GM19438 (cell line): ENCODE measurements around the gene AGPAT4.

Experiments
- ATAC-seq: cut with Tn5 transposase; IDR thresholded peaks from one replicate; pipeline ENCODE4 v1.9.1; 2021; ENCODE audit warnings: low read depth; ENCODE audit not compliant: unreplicated experiment

The AGPAT4 gene

DNA sequence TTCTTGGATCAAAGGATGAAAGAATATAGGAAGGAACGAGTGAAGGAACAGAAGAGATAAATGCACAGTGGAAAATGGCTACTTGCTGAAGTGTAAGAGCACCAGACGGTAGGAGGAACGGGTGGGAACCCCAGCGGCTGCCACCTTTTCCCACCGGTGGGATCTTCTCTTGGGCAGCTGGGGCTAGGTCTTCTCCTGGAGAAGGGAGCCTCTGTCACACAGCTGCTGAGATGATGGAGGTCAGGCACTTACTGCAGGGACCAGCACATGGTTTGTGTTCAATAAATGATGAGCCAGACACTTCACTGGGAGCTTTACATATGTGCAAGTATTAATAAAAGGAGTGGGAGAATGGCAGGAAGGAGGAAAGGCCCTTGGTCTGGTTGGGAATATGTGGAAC, 123.7 kb downstream of the AGPAT4 start:
- no peak for ATAC-seq

DNA sequence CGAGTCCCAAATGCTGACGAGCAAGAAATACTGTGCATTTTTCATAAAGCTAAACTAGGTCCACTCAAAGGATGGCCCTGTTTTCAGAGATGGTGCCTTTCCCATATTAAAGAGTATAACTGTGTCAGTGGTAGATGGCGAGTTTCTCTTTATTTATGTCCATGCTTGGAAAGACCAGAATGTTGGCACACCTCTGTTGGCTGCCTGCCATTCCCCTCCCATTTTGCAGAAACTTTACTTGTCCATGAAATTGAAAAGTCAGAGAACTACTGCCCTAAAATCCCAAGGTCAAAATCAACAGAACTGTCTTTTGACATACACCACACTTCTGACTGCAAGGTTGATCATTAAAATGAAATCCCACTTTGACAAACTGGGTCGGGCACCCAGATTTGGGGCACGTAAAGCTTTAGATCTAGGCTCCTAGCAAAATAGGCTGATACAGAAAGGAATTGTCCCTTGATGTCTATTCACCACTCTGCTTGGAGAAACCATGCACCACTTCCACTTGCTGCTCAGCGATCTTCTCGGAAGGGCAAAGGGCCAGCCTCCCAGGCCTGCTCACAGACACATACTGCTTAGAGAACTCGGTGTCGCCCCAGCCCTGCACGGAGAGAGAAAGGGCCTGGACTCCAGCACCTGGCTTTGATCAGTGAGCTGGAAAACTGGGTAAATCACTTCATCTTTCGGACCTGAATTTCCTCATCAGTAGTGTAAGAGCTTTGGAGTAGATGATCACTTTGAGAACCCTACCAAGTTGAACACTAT, 130.0 kb downstream of the AGPAT4 start:
- ATAC-seq: no peak

DNA sequence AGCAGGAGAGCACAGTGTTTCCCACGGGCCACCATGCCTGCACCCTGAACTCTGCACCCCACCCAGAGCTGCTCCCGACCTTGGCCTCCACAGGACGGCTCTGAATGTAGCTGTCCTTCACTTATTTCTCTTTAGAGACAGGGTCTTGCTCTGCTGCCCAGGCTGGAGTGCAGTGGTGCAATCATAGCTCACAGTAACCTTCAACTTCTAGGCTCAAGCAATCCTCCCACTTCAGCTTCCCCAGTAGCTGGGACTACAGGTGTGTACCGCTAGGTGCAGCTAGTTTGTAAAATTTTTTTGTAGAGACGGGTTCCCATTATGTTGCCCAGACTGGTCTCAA, 130.9 kb downstream of the AGPAT4 start:
- ATAC-seq: no peak

DNA sequence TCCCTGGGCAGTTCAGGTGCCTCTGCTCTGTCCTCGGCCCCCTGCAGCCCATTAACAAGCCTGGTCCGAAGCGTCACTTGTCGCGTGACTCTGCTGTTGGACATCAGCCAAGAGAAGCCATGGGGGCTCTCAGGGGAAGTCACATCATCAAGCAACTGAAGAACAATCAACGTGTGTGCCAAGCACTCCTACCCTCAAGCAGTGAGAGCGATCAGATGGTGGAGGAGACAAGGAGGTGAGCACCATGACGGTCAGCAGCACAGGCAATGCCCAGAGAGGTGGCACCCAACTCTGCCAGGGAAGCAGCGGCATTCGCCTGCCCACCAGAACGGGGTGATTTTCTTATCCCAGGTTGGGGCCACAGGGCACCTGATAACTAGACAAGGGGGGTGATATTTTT, 132.7 kb downstream of the AGPAT4 start:
- no peak for ATAC-seq

DNA sequence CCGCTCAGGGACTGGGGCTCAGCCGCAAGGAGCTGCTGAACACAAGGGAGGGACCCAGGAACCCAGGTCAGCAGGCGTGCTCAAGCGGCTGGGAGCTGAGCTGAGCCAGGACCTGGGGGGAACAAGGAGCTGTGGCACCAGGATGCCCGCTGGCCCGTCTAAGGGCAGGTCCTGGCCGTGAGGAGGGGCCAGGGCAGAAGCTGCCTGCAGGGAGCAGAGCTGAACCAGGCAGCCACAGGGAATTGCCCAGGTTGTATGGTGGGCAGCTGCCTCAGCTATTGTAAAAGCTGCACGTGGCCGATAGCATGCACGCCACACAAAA, 133.3 kb downstream of the AGPAT4 start:
- no peak for ATAC-seq

DNA sequence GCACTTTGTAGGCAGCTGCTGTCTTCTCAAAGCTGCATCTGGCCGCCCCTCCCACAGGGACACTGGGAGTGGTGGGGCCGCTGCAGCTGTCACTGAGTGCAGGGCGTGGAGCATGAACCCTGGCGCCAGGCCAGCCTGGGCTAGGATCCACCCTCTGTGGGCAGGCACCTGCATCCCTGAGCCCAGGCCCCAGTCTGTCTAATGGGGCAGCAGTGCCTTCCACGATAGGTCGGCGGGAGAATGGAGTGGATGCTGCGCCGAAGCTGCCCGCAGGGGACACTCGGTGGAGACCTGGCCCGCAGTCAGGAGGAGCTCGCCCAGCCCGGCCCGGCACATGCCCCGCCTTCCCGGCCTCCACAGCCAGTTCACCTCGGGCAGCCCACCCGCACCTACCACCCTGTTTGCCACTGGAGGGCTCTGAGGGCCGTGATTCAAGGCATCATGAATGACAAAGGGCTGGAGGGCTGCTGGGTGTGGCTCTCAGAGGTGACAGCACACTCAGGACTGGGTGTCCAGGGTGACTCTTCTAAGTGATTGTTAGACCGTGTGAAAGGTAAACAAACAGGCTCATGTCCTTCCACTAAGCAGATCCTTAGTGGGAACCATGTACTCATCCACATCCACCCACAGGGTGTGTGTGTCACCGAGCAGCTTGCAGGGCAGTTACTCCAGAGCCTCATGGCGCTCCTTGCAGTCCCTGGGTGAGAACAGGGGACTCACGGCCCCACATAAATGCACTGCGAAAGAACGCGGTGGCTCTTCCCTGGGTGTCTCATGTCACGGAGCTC, 133.9 kb downstream of the AGPAT4 start:
- no peak for ATAC-seq

DNA sequence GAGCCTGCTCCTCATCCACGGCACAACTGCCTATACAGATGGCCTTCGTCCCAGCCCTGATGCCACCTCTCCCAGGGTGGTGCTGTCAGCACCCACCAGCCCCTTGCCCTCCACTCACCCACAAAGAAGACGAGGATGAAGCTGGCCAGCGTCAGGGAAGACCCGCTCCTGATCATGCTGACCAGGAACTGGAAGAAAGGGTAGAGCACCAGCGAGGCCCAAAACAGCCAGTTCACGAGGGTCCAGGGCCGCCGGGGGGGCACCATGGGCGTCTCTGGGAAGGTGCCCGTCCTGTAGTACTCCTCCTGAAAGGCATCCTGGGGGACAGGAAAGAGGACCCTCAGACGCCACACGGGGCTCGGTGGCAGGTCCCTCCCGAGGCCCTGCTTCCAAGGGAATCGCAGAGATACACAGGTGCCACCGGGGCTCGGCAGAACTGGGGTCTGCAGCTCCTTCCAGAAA, 134.5 kb downstream of the AGPAT4 start:
- no peak for ATAC-seq

DNA sequence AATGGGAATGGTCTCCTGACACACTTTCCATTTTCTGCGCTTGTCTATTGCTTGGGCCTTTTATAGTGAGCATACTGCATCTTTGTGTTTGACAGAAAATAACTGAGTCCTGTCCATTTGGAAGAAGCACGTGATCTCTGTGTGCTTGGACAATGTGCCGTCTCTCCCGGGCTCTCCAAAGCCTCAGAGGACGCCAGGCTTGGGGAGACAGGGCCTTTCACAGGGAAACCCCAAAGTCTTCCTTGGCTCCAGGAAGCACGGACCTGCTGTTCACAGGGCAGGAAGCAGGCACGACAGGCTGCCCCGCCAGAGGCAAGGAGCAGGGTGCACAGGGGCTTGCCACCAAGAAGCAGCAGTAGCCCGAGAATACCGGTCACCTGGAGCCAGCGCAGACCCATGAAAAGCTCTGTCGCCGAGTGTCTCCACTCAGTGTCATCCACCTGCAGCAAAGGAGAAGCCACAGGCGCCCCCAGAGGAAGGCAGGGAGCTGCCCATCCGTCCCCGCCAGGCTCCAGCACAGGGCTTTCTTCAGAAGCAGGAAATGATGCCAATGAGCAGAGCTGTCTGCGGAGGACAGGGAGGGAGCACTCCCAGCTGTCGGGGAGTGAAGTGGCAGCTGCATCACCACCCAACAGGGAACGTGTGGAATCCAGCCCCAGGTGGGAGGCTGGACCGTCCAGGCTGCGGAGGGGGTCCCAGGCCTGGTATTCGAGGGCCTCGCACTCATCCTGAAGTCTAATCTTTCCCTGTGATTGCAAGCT, 135.1 kb downstream of the AGPAT4 start:
- no peak for ATAC-seq

DNA sequence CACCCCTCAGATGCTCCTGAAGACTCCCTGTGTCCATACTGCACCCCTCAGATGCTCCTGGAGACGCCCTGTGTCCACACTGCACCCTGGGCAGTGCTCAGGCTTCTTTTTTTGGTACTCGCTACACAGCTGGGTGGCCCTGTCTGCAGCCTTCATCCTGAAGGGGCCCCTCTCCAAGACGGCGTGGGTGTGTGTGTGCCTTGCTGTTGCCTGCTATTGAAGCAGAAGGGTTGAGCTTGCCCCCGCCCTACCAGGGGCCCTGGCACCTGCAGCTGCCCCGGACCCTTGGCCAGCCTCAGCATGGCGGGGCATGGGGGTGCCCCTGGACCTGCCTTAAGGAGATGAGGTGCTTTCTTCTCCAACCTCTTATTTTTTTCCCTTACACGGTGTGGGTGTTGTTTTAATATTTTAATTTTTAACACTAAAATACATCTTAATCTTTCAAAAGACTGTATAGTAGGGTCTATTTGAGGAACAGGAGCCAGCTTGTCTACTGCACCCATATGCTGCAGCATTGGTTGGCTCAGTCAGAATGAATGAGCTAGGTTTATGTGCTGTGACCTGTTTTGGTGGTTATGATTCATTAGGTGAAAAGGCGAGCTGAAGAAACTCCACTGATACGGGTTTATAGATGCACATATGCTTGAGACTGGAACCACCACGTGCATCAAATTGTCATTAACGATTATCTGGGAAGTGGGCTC, 135.9 kb downstream of the AGPAT4 start:
- ATAC-seq: no peak

DNA sequence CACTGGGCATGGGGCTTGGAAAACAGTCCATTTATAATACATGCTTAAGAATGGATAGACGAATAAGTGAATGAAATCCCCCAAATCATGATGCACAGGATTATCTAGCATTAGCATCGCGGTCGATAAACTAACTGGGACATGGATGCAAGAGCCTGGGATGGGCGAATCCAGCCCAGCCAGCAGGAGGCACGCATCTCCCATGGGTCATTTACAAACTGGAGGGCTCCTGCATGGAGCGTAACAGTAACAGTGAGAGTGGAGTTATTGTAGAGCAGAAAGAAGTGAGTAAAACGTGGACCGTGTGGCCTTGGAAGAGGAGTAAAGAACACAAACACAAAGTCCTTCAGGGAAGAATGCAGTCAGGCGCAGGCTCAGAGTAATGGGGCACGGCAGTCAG, 136.5 kb downstream of the AGPAT4 start:
- no peak for ATAC-seq

DNA sequence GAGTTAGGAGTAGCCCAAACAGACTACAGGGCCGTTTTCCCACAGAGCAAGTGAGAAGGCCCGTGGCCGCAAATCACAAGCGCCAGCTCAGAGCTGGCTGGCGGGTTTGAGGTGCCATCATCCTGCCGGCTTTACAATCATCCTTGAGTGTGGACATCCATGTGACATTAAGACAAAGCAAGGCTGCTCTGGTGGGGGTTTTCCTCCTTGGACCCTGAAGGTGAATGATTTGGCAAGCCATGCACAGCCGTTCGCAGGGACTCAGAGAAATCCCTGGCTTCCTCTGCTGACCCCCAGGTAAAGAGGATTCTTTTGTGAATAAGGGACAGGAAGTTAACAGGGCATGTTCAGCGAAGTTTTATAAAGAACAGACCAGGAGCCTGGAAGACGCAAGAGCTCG, 137.2 kb downstream of the AGPAT4 start:
- ATAC-seq: no peak

DNA sequence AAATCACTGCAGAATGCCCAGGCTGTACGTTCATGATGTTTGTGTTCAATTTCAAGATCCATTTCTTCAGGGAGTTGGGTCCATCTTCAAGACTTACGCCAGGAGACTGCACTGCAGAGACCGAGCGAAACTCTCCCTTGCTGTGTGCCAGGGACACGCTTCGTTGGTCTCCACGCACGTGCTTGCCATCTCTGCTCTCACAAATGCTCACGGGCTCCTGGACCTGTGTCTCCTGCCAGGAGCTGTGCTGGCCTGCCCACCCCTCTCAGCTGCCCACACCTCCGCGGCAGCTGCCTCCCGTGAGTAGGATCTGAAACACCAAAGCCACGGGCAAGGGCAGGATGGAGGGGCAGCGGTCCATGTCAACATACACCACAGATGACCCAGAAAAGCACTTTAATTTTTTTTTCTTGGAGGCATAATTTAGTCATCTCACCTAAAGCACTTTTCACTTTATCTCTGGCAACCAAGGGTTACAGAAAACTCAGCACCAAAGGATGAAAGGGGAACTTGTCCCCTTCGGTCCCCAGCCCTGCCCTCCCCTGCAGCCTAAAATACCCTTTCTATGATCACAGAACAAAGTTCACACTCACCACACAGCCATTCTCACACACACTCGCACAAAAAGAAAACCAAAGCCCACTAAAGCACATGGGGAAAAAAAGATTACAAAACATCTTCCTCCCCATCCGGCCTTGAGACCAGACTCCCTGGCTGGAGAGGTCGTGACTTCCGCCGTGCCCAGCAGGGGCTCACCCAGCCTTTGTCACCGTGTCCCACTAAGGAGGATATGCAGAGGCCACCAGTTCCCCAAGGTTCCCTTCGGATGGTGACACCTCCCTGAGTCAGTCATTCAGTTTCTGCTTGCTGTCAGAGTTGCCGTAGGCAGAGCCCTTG, 137.9 kb downstream of the AGPAT4 start:
- no peak for ATAC-seq

DNA sequence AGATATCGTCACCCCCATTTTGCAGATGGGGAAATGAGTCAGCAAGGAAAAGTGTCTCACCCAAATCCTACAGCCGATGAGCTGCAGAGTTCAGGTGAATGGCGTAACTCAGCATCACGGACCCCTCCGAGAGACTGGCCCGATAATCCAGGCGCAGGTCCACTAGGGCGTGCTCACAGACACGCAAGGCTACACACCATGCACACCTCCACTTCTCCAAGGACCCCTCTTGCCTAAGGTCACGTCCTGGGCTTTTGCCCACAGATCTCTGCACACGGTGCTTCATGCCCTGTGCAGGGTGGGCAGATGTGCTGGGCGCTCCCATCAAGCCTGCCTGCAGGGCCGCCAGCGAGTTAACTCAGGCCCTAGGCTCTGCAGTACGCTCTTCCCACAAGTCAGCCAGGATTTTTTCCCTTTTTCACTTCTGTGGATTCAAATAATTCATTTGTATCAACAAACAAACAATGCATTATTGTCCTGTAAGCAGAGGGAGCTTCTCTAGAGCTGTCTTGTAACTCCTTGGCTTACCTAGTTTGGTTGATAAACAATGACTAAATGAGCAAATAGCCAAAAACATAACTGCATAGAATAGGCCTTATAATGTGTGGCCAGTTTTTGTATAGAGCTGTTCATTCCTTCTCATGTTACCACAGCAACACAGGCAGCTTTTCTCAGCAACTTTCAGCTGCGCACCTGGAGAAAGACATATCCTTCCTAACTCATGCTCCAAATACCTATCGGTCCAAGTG, 139.1 kb downstream of the AGPAT4 start:
- ATAC-seq: no peak

DNA sequence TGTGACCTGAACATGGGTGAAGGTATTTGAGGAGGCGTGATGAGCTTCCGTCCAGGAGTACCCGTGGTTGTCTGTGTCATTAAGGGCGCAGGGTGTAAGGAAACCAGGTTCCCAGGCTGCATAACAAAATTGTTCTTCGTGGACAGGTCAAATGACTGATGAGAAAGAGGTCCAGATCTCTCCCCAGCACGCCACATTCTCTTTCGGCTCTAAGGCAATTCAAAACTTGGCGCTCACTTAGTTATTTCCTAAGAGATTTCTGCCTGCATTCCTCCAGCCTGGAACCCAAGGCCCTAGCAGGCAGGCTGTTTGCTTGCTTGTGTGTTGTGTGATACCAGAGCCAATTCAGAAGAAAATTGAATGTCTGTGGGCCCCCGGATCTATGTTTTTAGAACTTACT, 139.9 kb downstream of the AGPAT4 start:
- no peak for ATAC-seq

DNA sequence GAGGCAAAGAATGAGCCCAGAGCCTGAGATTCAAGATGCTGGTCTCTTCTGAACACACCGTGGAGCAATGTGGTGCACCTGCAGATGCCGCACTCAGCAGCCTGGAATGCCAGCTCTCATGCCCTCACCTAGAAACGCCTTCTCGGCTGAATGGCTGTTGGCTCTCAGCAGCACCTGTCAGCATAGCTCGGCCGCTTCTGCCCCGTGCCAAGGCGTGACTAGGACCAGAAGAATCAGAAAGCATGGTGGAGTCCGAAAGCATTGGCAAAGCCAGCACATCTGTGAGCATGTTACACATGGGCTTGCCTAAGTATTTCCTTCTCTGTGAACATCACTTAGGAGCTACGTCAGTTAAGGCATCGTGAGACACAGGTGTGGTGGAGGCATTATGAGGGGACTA, 141.5 kb downstream of the AGPAT4 start:
- ATAC-seq: no peak

DNA sequence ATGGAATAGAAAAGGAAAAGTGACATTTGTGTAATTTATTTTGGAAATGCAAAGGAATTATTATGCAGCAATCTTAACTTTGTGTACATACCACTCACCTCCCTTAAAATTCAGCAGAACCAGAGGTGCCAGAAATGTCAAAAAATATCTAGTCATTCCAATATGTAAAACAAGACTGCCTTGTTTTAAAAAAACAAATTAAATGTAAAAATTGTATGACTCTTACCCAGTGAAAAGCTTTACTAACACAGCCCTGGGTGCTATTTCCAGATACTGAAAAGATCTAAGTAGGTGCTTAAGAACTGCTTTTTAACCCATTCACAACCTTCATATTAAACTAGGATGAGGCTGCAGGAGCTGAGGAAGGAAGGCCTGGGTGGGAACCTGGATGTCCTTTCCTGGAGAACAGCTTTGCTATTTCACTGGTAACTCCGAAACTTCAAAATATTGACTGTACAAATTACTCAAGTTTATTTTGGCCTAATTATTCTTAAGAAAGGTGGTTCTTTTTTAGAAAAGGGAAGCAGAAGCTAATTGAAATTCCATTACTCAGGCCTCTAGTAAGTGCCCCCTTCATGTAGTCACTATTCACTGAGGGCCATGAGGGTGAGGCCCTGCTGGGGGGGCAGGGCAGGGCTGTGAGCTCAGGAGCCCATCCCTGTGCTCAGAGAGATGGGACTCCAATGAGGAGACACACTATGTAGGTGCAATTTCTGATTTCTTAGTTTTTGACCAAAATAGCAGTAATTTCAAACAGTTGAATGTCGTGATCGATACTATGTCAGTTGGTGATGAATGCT, 142.7 kb downstream of the AGPAT4 start:
- no peak for ATAC-seq

DNA sequence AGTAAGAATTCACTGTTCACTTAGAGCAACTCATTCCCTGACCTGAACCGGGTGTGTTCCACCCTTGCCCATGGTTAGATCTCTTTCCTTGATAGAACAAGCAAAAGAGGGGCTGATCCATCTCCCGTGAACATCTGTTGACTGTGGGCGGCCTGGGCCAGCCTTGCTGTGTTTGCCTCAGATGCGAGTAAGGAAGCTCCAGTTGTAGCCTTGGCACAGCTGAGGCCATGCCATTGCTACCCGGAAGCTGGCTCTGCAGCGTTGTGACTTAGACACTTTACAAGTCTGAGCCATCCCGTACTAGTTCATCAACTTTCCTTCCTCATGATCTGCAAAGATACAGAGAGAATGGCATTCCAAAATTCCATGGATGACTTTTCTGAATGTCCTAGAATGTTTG, 143.3 kb downstream of the AGPAT4 start:
- ATAC-seq: no peak

DNA sequence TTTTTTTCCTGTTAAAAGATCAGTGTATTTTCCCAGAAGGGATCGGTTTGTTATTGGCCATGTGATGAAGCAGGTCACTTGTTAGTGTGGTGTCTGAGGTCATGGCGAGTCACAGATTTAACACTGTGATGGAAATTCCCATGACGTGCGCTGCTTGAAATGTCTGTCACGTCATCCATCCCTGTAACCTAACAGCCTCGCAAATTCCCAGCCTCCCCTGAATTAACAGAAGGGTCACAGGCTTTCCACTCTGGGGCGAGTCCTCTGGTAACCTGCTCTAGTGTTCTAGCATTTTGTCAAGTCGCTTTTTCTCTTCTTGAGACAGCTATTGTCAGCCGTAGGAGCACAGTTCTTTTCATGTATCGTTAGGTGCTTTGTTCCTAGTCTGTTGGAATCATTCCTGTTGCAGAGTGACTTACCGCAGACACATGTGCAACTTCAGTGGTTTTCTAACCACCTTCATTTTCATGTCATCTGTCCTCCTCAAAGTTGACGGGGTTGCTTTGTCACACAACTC, 145.1 kb downstream of the AGPAT4 start:
- no peak for ATAC-seq
